ENCODE results near the gene CCT7.

GRCh38 chr2:73258186-73258912, 24.2 kb downstream of the CCT7 start:
- TF ChIP-seq, protein P1, sequence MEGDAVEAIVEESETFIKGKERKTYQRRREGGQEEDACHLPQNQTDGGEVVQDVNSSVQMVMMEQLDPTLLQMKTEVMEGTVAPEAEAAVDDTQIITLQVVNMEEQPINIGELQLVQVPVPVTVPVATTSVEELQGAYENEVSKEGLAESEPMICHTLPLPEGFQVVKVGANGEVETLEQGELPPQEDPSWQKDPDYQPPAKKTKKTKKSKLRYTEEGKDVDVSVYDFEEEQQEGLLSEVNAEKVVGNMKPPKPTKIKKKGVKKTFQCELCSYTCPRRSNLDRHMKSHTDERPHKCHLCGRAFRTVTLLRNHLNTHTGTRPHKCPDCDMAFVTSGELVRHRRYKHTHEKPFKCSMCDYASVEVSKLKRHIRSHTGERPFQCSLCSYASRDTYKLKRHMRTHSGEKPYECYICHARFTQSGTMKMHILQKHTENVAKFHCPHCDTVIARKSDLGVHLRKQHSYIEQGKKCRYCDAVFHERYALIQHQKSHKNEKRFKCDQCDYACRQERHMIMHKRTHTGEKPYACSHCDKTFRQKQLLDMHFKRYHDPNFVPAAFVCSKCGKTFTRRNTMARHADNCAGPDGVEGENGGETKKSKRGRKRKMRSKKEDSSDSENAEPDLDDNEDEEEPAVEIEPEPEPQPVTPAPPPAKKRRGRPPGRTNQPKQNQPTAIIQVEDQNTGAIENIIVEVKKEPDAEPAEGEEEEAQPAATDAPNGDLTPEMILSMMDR (IDR thresholded peaks at IDR 0.05), result no peak
- TF ChIP-seq POLR2AphosphoS5 (IDR thresholded peaks at IDR 0.05), result no peak

Measured in breast epithelium (tissue), 3 donors.